ENCODE results near the gene PSORS1C2. TPM values are rescaled to one million over a fixed set of nuclear protein-coding genes. Genes with fewer than 3 reads are reported as not detected.

The PSORS1C2 gene
- total and polyA plus RNA-seq, 2 donors (not counting 1 experiment from before 2014, with no cell fraction given) = not detected

DNA sequence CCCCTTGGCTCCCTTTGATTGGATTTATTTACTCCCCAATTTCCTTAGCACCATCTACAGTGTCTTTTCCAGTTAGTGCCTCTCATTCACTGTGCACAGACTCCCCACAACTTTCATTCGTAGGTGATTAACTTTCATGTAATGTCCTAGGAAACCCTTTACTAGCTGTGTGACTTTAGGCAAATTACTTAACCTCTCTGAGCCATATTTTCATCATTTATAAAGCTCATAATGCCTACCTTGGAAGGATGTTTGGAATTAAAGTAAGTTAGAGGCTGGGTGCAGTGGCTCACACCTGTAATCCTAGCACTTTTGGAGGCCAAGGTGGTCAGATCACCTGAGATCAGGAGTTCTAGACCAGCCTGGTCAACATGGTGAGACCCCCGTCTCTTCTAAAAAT, 46.6 kb downstream of the PSORS1C2 start:
- Histone ChIP-seq H3K9me3 (ENCODE audit: control extremely low read depth in 1 of 3, control insufficient read depth in 2 of 3, insufficient read depth in 1 of 3, low read length in 2 of 3) (no peaks in the 10 kb centered on the region), H4K20me1 (ENCODE audit: control insufficient read depth, insufficient read depth, low read length, poor library complexity, severe bottlenecking) (no peaks in the 10 kb centered on the region), H3K36me3 (replicated peaks in 1 of 2; ENCODE audit: control extremely low read depth in 1 of 2, control insufficient read depth in 1 of 2, extremely low read depth in 1 of 2, insufficient read depth in 2 of 2, low read length in 1 of 2) (no peaks in the 10 kb centered on the region), H3K9ac (ENCODE audit: low read length) (no peak overlapping the region), H3K79me2 (ENCODE audit: control insufficient read depth, insufficient read depth, low read length) (no peaks in the 10 kb centered on the region), H3K27ac (ENCODE audit: low read length in 2 of 2) (no peak overlapping the region), H3K27me3 (replicated peaks in 1 of 4; ENCODE audit: control extremely low read depth in 1 of 4, control insufficient read depth in 3 of 4, insufficient read depth in 4 of 4, low read length in 3 of 4) (no peaks in the 10 kb centered on the region), H3K4me2 (replicated peaks; ENCODE audit: low read depth, low read length, poor library complexity, severe bottlenecking) (no peak overlapping the region), H3K4me3 (ENCODE audit: control extremely low read depth in 1 of 5, extremely low read depth in 1 of 5, insufficient read depth in 1 of 5, low read depth in 2 of 5, low read length in 4 of 5) (no peak overlapping the region), H3K4me1 (ENCODE audit: control insufficient read depth in 2 of 2, insufficient read depth in 2 of 2, low read length in 2 of 2) (peaks cover 13 to 16% of the 10 kb centered on the region in 2 donors), H2AFZ (ENCODE audit: insufficient read depth, low read depth, low read length, poor library complexity, severe bottlenecking) (no peak overlapping the region)
- peaks cover 16% of the 10 kb centered on the region for H3K4me1 Mint-ChIP-seq
- CTCF ChIA-PET = interaction anchor here (1.1 to 7.2 kb wide), 3 partner anchors 9 to 266 kb away, joined by 4 to 237 read pairs (median 7); no protein-coding TSS in a partner anchor
- H3K9me3 Mint-ChIP-seq (ENCODE audit: insufficient read depth) = no peaks in the 10 kb centered on the region
- no peak for TF ChIP-seq EZH2 (IDR thresholded peaks at IDR 0.05; ENCODE audit: borderline replicate concordance, insufficient read depth, low read depth, low read length, poor library complexity, severe bottlenecking)
- TF ChIP-seq, protein P1, sequence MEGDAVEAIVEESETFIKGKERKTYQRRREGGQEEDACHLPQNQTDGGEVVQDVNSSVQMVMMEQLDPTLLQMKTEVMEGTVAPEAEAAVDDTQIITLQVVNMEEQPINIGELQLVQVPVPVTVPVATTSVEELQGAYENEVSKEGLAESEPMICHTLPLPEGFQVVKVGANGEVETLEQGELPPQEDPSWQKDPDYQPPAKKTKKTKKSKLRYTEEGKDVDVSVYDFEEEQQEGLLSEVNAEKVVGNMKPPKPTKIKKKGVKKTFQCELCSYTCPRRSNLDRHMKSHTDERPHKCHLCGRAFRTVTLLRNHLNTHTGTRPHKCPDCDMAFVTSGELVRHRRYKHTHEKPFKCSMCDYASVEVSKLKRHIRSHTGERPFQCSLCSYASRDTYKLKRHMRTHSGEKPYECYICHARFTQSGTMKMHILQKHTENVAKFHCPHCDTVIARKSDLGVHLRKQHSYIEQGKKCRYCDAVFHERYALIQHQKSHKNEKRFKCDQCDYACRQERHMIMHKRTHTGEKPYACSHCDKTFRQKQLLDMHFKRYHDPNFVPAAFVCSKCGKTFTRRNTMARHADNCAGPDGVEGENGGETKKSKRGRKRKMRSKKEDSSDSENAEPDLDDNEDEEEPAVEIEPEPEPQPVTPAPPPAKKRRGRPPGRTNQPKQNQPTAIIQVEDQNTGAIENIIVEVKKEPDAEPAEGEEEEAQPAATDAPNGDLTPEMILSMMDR (IDR thresholded peaks at IDR 0.05) = no peak
- intact Hi-C loops (cut with micrococcal nuclease) = no loop called here
- H3K27me3 Mint-ChIP-seq = peaks cover 4% of the 10 kb centered on the region
- POLR2A ChIA-PET = no interaction called here
- ATAC-seq (ENCODE audit: low read depth) (no peak), DNase-seq (no peak)
- no peak overlapping the region for H3K4me3 Mint-ChIP-seq
- no CpG with 5 or more reads among the region's 2 CpGs for WGBS (ENCODE audit: insufficient coverage)
- no peak overlapping the region for H3K27ac Mint-ChIP-seq

GRCh38 chr6:31091680-31092079, 47.2 kb downstream of the PSORS1C2 start:
- Histone ChIP-seq H3K36me3 (replicated peaks in 1 of 2; ENCODE audit: control extremely low read depth in 1 of 2, control insufficient read depth in 1 of 2, extremely low read depth in 1 of 2, insufficient read depth in 2 of 2, low read length in 1 of 2) (no peaks in the 10 kb centered on the region), H3K79me2 (ENCODE audit: control insufficient read depth, insufficient read depth, low read length) (no peaks in the 10 kb centered on the region), H3K27ac (ENCODE audit: low read length in 2 of 2) (no peak overlapping the region), H3K4me2 (replicated peaks; ENCODE audit: low read depth, low read length, poor library complexity, severe bottlenecking) (no peak overlapping the region), H4K20me1 (ENCODE audit: control insufficient read depth, insufficient read depth, low read length, poor library complexity, severe bottlenecking) (no peaks in the 10 kb centered on the region), H3K9me3 (ENCODE audit: control extremely low read depth in 1 of 3, control insufficient read depth in 2 of 3, insufficient read depth in 1 of 3, low read length in 2 of 3) (no peaks in the 10 kb centered on the region), H3K9ac (ENCODE audit: low read length) (no peak overlapping the region), H3K4me3 (ENCODE audit: control extremely low read depth in 1 of 5, extremely low read depth in 1 of 5, insufficient read depth in 1 of 5, low read depth in 2 of 5, low read length in 4 of 5) (no peak overlapping the region), H3K4me1 (ENCODE audit: control insufficient read depth in 2 of 2, insufficient read depth in 2 of 2, low read length in 2 of 2) (peaks cover 13 to 16% of the 10 kb centered on the region in 2 donors), H2AFZ (ENCODE audit: insufficient read depth, low read depth, low read length, poor library complexity, severe bottlenecking) (no peak overlapping the region), H3K27me3 (replicated peaks in 1 of 4; ENCODE audit: control extremely low read depth in 1 of 4, control insufficient read depth in 3 of 4, insufficient read depth in 4 of 4, low read length in 3 of 4) (no peaks in the 10 kb centered on the region)
- no CpG with 5 or more reads among the region's 3 CpGs for WGBS (ENCODE audit: insufficient coverage)
- H3K4me3 Mint-ChIP-seq = no peak overlapping the region
- H3K27me3 Mint-ChIP-seq = peaks cover 8% of the 10 kb centered on the region
- no peak for DNase-seq
- POLR2A ChIA-PET = no interaction called here
- ATAC-seq (ENCODE audit: low read depth) = no peak
- no peaks in the 10 kb centered on the region for H3K9me3 Mint-ChIP-seq (ENCODE audit: insufficient read depth)
- H3K4me1 Mint-ChIP-seq = peaks cover 16% of the 10 kb centered on the region
- TF ChIP-seq, protein P1 (IDR thresholded peaks at IDR 0.05) = no peak
- TF ChIP-seq EZH2 (IDR thresholded peaks at IDR 0.05; ENCODE audit: borderline replicate concordance, insufficient read depth, low read depth, low read length, poor library complexity, severe bottlenecking) = no peak
- CTCF ChIA-PET = interaction anchor here (1.1 to 7.2 kb wide), 3 partner anchors 8 to 266 kb away, joined by 4 to 237 read pairs (median 7); no protein-coding TSS in a partner anchor
- no peak overlapping the region for H3K27ac Mint-ChIP-seq
- intact Hi-C loops (cut with micrococcal nuclease) = no loop called here
